HG03457 (cell line): Measurements from ENCODE around the gene PVRIG.
"Not testable (repeated sequence)": the region's sequence is repeated elsewhere in the genome, so short reads cannot be mapped to it uniquely, and the experiment has no call there.

Source experiments
- ATAC-seq: cut with Tn5 transposase; IDR thresholded peaks from one replicate; pipeline ENCODE4 v1.9.1; 2021; ENCODE audit warnings: moderate number of reproducible peaks; ENCODE audit not compliant: unreplicated experiment

PVRIG gene

DNA sequence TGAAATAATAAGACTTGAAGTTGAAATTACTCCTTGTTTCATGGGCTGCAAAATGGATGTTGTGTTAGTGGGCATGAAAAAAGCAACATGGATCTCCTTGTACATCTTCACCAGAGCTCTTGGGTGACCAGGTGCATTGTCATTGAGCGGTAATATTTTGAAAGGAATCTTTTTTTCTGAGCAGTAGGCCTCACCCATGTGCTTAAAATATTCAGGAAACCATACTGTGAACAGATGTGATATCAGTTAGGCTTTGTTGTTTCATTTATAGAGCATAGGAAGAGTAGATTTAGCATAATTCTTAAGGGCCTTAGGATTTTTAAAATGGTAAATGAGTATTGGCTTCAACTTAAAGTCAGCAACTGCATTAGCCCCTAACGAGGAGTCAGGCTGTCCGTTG lies 26.8 kb upstream of the PVRIG start:
- ATAC-seq, result no peak

GRCh38 chr7:100195222-100195621 lies 24.5 kb upstream of the PVRIG start:
- no peak for ATAC-seq

DNA sequence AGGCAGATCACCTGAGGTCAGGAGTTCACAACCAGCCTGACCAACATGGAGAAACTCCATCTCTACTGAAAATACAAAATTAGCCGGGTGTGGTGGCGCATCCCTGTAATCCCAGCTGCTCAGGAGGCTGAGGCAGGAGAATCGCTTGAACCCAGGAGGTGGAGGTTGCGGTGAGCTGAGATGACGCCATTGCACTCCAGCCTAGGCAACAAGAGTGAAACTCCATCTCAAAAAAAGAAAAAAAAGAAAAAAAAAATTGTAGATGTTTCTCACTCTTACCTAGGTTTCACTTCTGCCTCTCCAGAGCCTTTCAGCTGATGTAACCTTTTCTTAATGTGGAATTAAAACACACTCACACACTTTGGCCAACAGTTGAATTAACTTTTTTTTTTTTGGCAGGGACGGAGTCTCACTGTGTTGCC lies 23.8 kb upstream of the PVRIG start:
- not testable (repeated sequence) for ATAC-seq

GRCh38 chr7:100198266-100198665 lies 21.5 kb upstream of the PVRIG start:
- ATAC-seq, result no peak

GRCh38 chr7:100200693-100201092 lies 19.1 kb upstream of the PVRIG start:
- ATAC-seq, result no peak

GRCh38 chr7:100204454-100204853 lies 15.3 kb upstream of the PVRIG start:
- ATAC-seq, result no peak

- ATAC-seq, result peak; percentile 53
Measured at GRCh38 chr7:100208911-100209408, 10.8 kb upstream of the PVRIG start.

GRCh38 chr7:100209493-100209892 lies 10.3 kb upstream of the PVRIG start:
- ATAC-seq, result no peak

DNA sequence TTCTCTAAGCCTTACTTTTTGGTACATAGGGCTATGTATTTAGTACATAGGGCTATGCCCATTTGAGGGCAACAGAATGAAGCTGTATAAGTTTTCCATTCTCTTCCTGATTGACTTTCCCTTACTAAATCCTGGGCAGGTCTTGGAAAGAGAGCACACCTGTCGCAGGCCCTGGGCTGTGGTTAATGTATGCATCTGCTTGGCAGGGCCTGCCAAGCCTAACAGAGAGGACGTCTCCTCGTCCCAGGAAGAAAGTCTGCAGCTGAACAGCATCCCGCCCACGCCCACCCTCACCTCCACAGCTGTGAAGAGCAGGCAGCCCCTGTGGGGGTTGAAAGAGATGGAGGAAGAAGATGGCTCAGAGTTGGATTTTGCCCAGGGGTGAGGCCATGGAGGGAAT lies 8.9 kb upstream of the PVRIG start:
- ATAC-seq, result no peak

GRCh38 chr7:100211342-100211780 lies 8.4 kb upstream of the PVRIG start:
- ATAC-seq, result no peak

DNA sequence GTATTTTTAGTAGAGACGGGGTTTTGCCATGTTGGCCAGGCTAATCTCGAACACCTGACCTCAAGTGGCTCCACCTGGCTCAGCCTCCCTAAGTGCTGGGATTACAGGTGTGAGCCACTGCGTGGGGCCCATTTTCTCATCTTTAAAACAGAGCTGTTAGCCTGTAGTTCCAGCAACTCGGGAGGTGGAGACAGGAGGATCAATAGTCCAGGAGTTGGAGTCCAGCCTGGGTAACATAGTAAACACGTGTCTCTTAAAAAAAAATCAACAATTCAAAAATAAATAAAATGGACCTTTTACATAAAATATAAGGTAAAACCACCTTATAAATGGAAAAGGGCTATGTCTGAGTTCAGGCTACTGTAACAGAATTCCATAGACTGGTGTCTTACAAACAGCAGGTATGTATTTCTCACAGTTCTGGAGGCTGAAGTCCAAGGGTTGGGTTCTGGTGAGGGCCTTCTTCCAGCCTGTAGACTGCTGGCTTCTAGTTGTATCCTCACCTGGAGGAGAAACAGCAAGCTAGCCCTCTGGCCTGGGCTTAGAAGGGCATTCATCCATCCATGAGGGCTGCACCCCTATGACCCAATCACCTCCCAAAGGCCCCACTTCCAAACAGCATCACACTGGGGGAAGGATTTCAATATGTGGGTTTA lies 7.0 kb upstream of the PVRIG start:
- no peak for ATAC-seq

GRCh38 chr7:100213672-100214071 lies 6.1 kb upstream of the PVRIG start:
- no peak for ATAC-seq

GRCh38 chr7:100214356-100214755 lies 5.4 kb upstream of the PVRIG start:
- ATAC-seq, result not testable (repeated sequence)

- no peak for ATAC-seq
Measured at GRCh38 chr7:100215895-100216294, 3.9 kb upstream of the PVRIG start.

DNA sequence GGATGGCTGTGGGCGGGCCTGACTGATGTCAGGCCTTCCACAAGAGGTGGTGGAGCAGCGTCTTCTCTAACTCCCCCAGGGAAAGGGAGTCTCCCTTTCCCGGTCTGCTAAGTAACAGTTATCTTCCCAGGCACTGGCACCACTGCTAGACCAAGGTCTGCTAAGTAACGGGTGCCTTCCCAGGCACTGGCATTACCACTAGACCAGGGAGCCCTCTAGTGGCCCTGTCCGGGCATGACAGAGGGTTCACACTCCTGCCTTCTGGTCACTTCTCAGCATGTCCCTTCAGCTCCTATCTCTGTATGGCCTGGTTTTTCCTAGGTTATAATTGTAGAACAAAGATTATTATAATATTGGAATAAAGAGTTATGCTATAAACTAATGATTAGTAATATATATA lies 1.8 kb upstream of the PVRIG start:
- not testable (repeated sequence) for ATAC-seq

DNA sequence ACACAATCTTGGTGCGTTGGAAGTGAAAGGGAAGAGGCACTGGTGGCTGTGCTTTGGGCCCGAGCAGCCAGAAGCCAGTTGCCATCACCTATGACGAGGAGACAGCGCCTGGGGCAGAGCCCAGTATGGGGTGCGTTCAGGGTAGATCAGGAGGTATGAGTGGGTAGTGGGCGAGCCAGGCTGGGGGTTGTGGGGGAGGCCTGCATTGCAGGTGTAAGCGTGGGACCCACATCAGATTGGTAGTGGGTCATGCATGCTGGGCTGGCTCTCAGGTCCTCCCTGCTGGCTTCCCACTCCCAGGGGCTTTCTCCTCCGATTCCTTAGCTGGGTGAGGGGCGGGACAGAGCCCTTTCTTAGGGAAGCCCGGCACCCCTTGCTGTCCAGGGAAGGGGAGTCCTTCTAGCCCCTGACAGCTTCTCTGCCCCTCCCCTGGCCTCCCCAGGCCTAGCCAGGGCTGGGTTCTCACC lies 445 bp upstream of the PVRIG start:
- no peak for ATAC-seq

- ATAC-seq, result no peak
Measured at GRCh38 chr7:100220586-100221230, 959 bp downstream of the PVRIG start.

DNA sequence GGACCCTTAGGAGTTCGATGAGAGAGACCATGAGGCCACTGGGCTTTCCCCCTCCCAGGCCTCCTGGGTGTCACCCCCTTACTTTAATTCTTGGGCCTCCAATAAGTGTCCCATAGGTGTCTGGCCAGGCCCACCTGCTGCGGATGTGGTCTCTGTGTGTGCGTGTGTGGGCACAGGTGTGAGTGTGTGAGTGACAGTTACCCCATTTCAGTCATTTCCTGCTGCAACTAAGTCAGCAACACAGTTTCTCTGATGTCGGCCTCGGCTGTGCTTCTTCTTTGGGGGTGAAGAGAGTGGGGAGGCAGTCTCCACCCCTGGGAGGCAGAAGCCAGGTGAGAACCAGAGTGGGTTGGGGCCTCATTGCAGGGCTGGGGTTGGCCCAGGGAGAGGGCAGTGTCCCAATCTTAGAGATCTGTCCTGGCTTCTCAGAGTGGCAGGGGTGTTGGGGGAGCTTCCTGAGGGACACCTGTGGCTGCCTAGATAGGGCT lies 1.5 kb downstream of the PVRIG start:
- ATAC-seq, result peak; percentile 39

GRCh38 chr7:100221767-100222444 lies 2.2 kb downstream of the PVRIG start:
- no peak for ATAC-seq

DNA sequence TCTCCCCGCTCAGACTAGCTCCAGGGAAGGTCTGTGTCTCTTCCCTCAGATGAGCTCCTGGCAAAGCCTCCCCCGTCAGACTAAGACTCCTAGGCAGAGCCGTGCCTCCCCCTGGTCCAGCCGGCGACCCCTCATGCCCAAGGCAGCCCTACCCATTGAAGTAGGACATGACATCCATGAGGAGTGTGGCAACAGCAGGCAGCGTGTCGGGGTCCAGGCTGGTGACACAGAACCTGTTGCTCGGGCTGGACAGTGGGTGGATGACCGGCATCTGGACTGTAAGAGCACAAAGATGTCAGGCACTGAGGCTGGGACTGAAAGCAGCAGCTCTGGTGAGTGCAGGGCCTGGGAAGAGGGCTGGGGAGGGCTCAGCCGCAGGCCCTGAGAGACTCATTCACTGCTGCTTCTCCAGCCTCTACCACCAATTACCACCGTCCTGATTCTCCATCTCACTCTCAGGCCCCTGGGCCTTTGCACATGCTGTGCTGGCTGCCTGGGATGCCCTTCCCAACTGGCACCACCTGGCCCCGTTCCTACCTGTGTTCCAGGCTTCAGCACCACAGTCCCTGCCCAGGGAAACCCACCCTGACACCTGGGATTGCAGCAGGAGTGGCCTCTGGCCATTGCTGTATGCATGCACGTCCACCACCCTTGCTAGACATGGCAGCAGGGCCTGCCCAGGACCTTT lies 2.8 kb downstream of the PVRIG start:
- ATAC-seq, result no peak

GRCh38 chr7:100223376-100223927 lies 3.7 kb downstream of the PVRIG start:
- not testable (repeated sequence) for ATAC-seq
